Stimulated activated CD4-positive, alpha-beta T cell treated with anti-CD3 and anti-CD28 coated beads, Interleukin-4, amount 100 ng/mL, for 4 hours (primary cell): Measurements from ENCODE around the gene SLC7A8.
A peak's percentile ranks its signal among the peaks of the same experiment; 100 is the strongest.
"Not testable (repeated sequence)": the region's sequence is repeated elsewhere in the genome, so short reads cannot be mapped to it uniquely, and the experiment has no call there.

Experiments used
- DNase-seq, 2 experiments: peaks; one replicate each; pipeline ENCODE4 v3.0.0-alpha.2; 2020

The SLC7A8 gene

GRCh38 chr14:23112359-23113178 is 70.9 kb downstream of the SLC7A8 start:
- DNase-seq = no peak

DNA sequence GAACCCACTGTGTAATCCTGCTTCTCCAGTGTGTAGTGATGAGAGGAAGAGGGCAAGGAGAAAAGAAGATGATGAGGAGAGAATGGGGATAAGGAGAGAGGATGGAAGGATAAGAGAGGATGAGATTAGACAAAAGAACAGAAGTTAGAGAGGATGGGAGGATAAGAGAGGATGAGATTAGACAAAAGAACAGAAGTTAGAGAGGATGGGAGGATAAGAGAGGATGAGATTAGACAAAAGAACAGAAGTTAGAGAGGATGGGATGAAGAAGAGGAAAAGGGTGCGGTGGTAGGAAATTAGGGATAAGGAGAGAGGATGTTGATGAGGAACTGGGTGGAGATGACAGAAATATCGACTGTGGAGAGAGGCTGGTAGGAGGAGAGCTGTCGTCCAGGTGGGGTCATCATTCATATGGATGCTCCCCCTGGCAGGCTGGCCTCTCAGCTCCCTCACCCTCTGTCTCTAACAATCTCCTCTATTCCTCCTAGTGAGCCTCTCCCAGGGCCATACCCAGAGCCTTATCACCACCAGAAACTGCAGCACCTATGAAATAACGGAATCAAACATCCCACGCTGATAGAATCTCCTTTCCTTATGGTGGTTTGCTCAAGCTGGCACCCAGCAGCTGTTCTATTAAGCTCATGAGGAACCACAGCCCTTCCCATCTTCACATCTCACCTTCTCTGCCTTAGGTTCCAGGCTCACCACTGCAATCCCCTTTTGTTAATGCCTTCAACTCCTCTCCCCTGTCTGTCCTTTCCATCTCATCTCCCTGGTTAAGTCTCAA is 72.7 kb downstream of the SLC7A8 start:
- DNase-seq = no peak

DNA sequence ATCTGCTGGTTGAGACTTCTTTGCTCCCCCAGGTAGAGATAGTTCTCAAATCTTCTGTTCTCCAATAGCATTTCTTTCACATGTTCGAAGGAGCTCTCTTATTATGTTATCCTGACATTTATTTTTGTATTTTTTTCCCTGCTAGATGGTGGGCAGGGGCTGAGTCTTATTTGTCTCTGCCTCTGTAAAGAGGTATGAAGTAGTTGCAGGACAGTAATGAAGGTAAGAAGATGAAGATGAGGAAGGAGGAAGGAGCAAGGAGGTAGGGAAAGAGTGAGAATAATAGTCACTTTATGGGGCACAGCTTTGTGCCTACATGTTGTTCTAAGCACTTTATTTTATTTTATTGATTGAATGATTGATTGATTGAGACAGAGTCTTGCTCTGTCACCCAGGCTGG is 73.7 kb downstream of the SLC7A8 start:
- DNase-seq = no peak

GRCh38 chr14:23108169-23108568 is 75.3 kb downstream of the SLC7A8 start:
- not testable (repeated sequence) for DNase-seq

DNA sequence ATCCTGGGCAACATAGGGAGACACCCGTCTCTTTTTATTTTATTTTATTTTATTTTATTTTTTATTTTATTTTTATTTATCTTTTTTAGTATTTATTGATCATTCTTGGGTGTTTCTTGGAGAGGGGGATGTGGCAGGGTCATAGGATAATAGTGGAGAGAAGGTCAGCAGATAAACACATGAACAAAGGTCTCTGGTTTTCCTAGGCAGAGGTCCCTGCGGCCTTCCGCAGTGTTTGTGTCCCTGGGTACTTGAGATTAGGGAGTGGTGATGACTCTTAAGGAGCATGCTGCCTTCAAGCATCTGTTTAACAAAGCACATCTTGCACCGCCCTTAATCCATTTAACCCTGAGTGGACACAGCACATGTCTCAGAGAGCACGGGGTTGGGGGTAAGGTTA is 75.8 kb downstream of the SLC7A8 start:
- not testable (repeated sequence) for DNase-seq

- DNase-seq = no peak
Observed at GRCh38 chr14:23106747-23107045, 76.8 kb downstream of the SLC7A8 start.

- no peak for DNase-seq
Observed at GRCh38 chr14:23105348-23105824, 78.1 kb downstream of the SLC7A8 start.

GRCh38 chr14:23104591-23105347 is 78.7 kb downstream of the SLC7A8 start, which contains the start of gene CIROP:
Gene CIROP, minus strand, starts transcription at chr14:23104989. Its CDS starts 69 bp downstream, at chr14:23104920.
- DNase-seq = no peak

DNA sequence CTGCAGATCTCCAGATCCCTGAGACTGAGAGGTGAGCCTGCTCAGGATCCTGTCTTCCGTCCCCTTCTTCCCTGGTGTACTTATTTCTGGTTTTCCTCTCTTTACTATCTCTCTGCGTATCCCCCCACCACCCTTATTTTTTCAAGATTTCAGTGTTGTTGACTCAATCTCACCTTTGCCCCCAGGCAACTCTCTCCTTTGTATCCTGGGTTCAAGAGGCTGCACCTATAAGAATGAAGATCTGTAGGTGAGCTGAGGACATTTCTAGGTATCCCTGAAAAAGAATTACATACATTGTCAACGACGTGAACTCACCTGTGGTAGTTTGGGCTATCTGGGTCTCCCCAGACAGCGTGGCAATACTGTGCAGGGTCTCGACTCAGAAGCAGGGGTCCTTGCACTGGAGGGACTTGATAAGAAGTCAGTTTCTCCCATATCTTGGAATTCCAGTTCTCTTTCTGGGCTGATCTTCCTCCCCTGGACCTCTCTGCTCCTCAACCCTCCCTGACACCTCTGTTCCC is 79.3 kb downstream of the SLC7A8 start:
- no peak for DNase-seq

DNA sequence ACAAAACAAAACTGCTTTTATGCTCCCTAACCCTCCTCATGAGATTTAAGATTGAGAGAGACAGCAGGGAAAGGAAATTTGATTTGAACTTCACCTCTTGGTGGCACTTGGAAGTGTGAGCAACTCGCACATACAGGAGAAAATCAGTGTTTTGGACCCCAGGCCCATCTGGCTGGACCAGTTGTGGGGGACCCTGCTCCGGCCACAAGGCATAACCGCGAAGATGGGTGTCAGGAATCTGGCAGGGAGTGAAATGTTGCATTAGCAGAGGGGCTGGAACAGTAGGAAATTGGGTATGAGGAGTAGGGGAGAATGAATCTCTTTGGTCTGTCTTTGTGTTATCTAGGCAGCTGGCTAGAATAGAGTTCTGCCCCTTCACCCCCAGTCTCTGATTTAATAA is 79.9 kb downstream of the SLC7A8 start:
- no peak for DNase-seq

DNA sequence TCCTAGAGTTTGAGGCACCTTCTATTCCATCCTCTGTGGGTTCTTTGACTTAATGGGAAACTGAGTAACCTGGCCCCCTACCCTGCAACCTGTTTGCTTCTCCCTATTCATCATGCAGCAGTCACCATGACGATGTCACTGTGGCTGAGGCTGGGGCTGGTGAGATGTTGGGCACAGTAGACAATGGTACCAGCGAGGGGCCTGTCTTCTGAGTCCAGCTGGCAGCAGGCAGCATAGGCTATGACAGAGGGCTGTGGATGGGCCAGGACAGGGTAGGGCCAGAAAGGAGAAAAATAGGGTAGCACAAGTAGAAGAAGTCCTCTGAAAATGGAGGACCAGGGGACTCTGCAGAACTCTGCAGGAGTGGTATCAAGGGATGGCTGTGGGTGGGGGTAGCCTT is 80.7 kb downstream of the SLC7A8 start:
- DNase-seq = no peak

DNA sequence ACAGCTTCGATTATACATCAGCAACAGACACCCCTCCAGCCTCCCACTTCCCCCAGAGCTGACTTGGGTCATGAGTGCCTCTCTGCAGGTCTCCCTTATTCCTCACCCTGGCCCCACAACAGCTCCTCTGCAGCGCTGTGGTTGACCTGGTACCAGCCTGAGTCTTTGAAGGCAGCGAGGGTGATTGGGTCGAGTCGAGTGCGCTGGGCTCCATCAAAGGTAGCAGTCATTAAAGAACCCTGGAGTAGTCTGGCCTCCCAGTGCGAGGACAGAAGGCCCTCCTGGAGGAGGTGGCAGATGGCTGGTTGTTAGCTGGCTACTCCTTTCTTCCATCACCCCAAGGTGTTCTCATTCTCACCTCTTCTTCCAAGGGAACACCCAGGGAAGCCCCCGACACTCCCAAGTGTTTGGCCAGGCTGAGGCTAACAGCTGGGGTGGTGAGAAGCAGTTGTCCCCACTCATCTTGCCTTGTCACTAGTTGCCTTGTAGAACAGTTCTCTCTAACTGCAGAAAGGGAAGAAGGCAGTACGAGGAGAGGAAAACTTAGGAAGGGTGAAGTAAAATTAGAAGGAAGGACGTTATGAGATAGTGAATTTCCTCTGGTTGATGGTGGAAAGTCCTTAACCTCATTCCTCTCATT is 81.4 kb downstream of the SLC7A8 start:
- DNase-seq = no peak

GRCh38 chr14:23101213-23101970 is 82.1 kb downstream of the SLC7A8 start:
- no peak for DNase-seq

GRCh38 chr14:23099212-23099861 is 84.1 kb downstream of the SLC7A8 start:
- DNase-seq = no peak

- no peak for DNase-seq
Observed at GRCh38 chr14:23097786-23098185, 85.7 kb downstream of the SLC7A8 start.

DNA sequence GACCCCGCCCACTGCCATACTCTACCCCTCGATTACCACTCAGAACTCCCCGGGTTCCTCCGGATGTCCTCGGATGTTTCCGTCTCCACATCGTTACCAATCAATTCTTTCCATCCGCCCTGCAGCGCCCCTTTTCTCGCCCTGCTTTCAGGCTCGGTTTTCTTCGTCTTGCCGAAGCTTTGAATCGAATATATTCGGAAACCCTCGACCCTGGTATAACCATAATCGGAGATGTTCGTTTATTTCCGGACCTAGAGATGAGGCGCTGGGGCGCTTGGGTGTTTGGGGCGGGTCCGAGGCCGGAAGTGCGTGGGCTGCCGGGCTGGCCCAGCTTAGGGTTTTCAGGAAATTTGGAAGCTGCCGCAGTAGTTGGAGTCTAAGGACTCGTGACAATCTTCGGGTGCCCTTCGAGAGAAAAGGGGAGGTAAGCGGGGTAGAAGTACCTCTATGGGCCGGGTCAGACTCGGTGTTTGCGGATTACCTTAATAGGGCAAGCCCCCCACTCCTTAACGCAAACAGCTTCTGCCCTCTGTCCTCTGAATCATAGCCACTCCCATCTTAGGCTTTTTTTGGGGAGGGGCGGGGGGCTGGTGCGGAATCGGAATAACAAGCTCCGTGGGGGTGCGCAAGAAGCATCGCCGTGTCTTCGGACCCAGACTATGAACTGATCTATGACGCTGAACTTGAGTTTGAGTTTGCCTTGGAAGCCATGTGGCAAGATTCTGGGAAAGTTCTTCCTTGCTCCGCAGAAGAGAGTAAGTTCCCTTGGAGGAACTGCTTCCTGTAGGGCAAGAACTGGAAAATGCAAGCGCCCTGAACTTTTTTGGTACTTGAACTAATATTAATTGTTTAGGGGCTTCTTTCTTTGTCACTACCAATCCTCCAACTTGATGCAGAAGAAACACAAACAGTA is 88.0 kb downstream of the SLC7A8 start, which contains the start of gene C14orf119:
Gene C14orf119 (plus strand): TSS at position 310 of the 913 bp plus-strand sequence. CDS start 2,154 bp downstream, outside the sequence.
- peak in 1 of 2 experiments; percentile 99 for DNase-seq

DNA sequence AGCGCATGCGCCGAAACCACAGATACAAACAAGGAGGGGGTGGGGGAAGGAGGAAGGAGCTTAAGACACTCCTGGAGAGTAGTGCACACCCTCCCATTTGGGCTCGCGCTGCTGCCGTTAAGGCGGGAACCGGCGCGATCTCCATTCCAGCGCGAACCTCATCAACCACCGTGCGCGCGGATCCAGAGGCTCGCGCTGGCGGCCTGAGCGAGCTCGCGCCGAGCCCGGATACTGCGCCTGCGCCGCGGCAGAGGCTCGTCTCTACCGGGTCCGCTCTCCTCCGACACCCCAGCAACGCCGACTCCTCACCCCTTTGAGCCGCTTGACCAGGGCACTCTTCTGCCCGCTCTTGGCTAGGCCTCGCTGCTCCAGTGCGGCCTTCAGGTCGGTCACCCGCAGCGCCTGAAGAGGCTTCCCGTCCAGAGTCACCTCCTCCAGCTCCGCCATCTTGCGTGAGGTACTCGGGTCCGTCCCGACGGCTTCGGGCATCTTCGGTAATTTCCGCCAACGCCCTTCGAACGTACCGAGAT is 88.7 kb downstream of the SLC7A8 start, which contains the start of gene ACIN1:
Gene ACIN1 (minus strand): TSS at position 471 of the 530 bp plus-strand sequence. CDS start 24 bp downstream, at position 447.
- peak in 1 of 2 experiments; percentile 99 for DNase-seq

DNA sequence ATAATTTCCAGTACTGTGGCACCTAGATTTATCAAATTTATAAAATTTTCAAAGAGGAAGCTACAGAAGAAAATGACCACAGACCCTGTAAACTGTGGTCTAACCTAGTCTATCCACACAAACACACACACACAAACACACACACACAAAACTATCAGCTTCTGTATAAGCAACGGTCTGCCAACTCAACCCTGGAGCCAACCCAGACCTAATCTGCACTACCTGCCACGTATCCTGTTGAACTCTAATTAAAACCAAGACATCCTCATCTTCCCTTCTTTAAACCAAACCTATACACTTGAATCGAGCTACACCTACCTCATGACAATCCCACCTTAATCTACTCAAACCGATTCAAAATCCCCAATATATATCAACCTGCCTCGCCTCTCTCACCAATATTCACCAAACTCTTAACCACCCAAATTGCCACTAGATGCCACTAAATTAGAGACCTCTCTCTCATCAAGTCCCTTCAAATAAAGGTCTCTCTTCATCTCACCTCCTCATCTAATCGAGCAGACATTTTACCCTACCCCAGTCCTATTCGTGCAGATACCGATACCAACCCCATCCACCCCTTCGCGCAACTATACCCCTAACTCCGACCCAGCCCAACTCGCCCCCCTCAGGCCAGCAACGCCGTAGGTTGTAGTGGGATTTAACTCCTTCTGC is 89.3 kb downstream of the SLC7A8 start:
- DNase-seq = peak in 1 of 2 experiments; percentile 71

GRCh38 chr14:23093526-23093925 is 89.9 kb downstream of the SLC7A8 start:
- DNase-seq = no peak
